ENCODE data around the gene CCDC38.

The CCDC38 gene

GRCh38 chr12:95834572-95834971, 107.8 kb downstream of the CCDC38 start:
- Histone ChIP-seq H3K79me2 (ENCODE audit: insufficient read depth, low read length) (no peaks in the 10 kb centered on the region), H3K9me2 (ENCODE audit: low read depth, low read length) (no peaks in the 10 kb centered on the region), H3K4me1 (ENCODE audit: insufficient read depth, low read length, severe bottlenecking) (no peaks in the 10 kb centered on the region), H2AFZ (ENCODE audit: low read length) (no peak overlapping the region), H3K4me3 (ENCODE audit: low read depth, low read length, poor library complexity, severe bottlenecking) (no peak overlapping the region), H3K9me3 (ENCODE audit: low read length) (no peaks in the 10 kb centered on the region), H3K27ac (ENCODE audit: low read depth, low read length, poor library complexity, severe bottlenecking) (no peak overlapping the region), H3K27me3 (ENCODE audit: insufficient read depth, low read length) (0 out of 2 replicates have a peak, but pooled peaks cover 4% of the 10 kb centered on the region), H3K4me2 (ENCODE audit: low read length) (no peak overlapping the region), H4K20me1 (ENCODE audit: insufficient read depth, low read length) (no peaks in the 10 kb centered on the region), H3F3A (ENCODE audit: insufficient read depth, low read length) (no peaks in the 10 kb centered on the region), H3K36me3 (ENCODE audit: insufficient read depth, low read length) (no peaks in the 10 kb centered on the region), H3K9ac (ENCODE audit: low read length) (no peak overlapping the region)
- TF ChIP-seq, protein P1, sequence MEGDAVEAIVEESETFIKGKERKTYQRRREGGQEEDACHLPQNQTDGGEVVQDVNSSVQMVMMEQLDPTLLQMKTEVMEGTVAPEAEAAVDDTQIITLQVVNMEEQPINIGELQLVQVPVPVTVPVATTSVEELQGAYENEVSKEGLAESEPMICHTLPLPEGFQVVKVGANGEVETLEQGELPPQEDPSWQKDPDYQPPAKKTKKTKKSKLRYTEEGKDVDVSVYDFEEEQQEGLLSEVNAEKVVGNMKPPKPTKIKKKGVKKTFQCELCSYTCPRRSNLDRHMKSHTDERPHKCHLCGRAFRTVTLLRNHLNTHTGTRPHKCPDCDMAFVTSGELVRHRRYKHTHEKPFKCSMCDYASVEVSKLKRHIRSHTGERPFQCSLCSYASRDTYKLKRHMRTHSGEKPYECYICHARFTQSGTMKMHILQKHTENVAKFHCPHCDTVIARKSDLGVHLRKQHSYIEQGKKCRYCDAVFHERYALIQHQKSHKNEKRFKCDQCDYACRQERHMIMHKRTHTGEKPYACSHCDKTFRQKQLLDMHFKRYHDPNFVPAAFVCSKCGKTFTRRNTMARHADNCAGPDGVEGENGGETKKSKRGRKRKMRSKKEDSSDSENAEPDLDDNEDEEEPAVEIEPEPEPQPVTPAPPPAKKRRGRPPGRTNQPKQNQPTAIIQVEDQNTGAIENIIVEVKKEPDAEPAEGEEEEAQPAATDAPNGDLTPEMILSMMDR (IDR thresholded peaks at IDR 0.05; ENCODE audit: low read length): no peak
- TF ChIP-seq EZH2 (IDR thresholded peaks at IDR 0.05; ENCODE audit: borderline replicate concordance, low read length): no peak

DNA sequence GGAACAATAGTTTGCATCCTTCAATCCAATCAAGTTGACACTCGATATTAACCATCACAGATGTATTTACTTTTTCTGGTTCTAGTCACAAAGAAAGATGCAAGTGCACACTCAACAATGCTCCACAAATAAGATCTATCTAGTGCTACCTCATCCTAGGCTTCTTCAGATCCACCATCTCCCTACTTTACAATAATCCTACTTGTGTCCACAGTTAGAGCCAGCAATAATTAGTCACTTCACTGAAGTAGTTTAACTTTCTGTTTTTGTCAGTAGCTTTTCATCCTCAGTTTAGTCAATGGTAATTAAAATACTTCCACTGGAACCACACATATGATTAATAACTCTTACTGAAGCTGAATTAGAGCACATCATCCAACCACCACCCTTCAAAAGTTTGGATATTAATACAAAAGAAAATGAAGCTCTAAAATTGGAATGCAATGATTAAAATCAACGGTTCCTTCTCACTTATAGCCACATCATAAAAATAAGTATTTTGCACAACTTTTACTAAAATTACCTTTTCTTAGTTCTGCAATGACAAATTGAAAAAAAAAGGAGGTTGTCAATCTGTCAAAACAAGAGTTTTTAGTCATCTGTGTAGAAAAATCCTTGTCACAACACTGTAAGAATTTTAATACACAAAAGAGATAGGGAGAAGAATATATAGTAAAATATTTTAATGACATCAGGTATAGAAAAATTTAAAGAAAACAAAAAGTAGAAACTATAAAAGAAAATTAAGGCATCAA, 111.9 kb downstream of the CCDC38 start:
- Histone ChIP-seq H3K27me3 (ENCODE audit: insufficient read depth, low read length) (0 out of 2 replicates have a peak, but pooled peaks cover 4% of the 10 kb centered on the region), H4K20me1 (ENCODE audit: insufficient read depth, low read length) (no peaks in the 10 kb centered on the region), H3K9ac (ENCODE audit: low read length) (no peak overlapping the region), H3K4me1 (ENCODE audit: insufficient read depth, low read length, severe bottlenecking) (no peaks in the 10 kb centered on the region), H2AFZ (ENCODE audit: low read length) (no peak overlapping the region), H3F3A (ENCODE audit: insufficient read depth, low read length) (no peaks in the 10 kb centered on the region), H3K36me3 (ENCODE audit: insufficient read depth, low read length) (no peaks in the 10 kb centered on the region), H3K4me2 (ENCODE audit: low read length) (no peak overlapping the region), H3K79me2 (ENCODE audit: insufficient read depth, low read length) (no peaks in the 10 kb centered on the region), H3K9me2 (ENCODE audit: low read depth, low read length) (no peaks in the 10 kb centered on the region), H3K27ac (ENCODE audit: low read depth, low read length, poor library complexity, severe bottlenecking) (no peak overlapping the region), H3K4me3 (ENCODE audit: low read depth, low read length, poor library complexity, severe bottlenecking) (no peak overlapping the region), H3K9me3 (ENCODE audit: low read length) (no peaks in the 10 kb centered on the region)
- TF ChIP-seq EZH2 (IDR thresholded peaks at IDR 0.05; ENCODE audit: borderline replicate concordance, low read length): no peak
- TF ChIP-seq, protein P1 (IDR thresholded peaks at IDR 0.05; ENCODE audit: low read length): no peak

GRCh38 chr12:95829395-95829794, 113.0 kb downstream of the CCDC38 start:
- H2AFZ ChIP-seq (ENCODE audit: low read length): no peak overlapping the region
- no peaks in the 10 kb centered on the region for H3K79me2 ChIP-seq (ENCODE audit: insufficient read depth, low read length)
- TF ChIP-seq, protein P1 (IDR thresholded peaks at IDR 0.05; ENCODE audit: low read length): no peak
- TF ChIP-seq EZH2 (IDR thresholded peaks at IDR 0.05; ENCODE audit: borderline replicate concordance, low read length): no peak
- H3K4me1 ChIP-seq (ENCODE audit: insufficient read depth, low read length, severe bottlenecking): no peaks in the 10 kb centered on the region
- H3K9ac ChIP-seq (ENCODE audit: low read length): no peak overlapping the region
- H4K20me1 ChIP-seq (ENCODE audit: insufficient read depth, low read length): no peaks in the 10 kb centered on the region
- no peaks in the 10 kb centered on the region for H3K36me3 ChIP-seq (ENCODE audit: insufficient read depth, low read length)
- H3K27me3 ChIP-seq (ENCODE audit: insufficient read depth, low read length): 0 out of 2 replicates have a peak, but pooled peaks cover 4% of the 10 kb centered on the region
- H3K9me2 ChIP-seq (ENCODE audit: low read depth, low read length): no peaks in the 10 kb centered on the region
- H3K9me3 ChIP-seq (ENCODE audit: low read length): no peaks in the 10 kb centered on the region
- H3F3A ChIP-seq (ENCODE audit: insufficient read depth, low read length): no peaks in the 10 kb centered on the region
- H3K4me2 ChIP-seq (ENCODE audit: low read length): no peak overlapping the region
- H3K4me3 ChIP-seq (ENCODE audit: low read depth, low read length, poor library complexity, severe bottlenecking): no peak overlapping the region
- no peak overlapping the region for H3K27ac ChIP-seq (ENCODE audit: low read depth, low read length, poor library complexity, severe bottlenecking)
